ENCODE data around the gene ZNF599. TPM values are rescaled to one million over a fixed set of nuclear protein-coding genes. Genes with fewer than 3 reads are reported as not detected.

Gene ZNF599
- total RNA-seq, 2 donors from 2014 or later = 3.1 to 3.4 TPM

DNA sequence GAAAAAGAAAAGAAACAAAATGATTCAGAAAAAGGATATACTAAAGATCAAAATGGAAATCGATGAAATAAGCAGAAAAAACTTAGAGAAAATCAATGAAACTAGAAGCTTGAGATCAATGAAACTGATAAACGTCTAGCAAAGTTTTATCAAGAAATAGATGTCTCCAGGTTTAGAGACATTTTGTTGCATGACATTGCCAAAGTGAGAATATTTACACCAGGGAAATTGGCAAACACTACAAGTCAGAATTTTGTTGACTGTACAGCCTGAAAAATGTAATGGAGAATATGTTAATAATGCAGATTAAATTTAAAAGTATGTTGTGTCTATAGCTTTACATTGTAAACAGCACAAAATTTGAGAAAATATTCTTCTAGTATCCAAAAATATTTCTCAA lies 5.3 kb upstream of the ZNF599 start:
- Mint-ChIP-seq H3K27me3 (peaks cover 4% of the 10 kb centered on the region), H3K9me3 (no peaks in the 10 kb centered on the region), H3K4me1 (no peaks in the 10 kb centered on the region), H3K4me3 (no peak overlapping the region), H3K36me3 (ENCODE audit: low read depth) (no peaks in the 10 kb centered on the region), H3K27ac (no peak overlapping the region)
- ATAC-seq (replicated peaks) = no peak

DNA sequence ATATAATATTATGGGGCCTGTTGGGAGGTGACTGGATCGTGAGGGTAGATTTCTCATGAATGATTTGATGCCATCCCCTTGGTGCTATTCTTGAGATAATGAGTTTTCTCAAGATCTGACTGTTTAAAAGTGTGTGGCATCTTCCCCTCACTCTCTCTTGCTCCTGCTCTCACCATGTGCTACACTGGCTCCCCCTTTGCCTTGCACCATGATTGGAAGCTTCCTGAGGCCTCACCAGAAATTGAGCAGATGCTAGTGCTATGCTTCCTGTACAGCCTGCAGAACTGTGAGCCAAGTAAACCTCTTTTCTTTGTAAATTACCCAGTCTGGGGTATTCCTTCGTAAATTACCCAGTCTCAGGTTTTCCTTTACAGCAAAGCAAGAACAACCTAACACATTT lies 1.8 kb upstream of the ZNF599 start:
- Mint-ChIP-seq H3K9me3 (no peaks in the 10 kb centered on the region), H3K36me3 (ENCODE audit: low read depth) (no peaks in the 10 kb centered on the region), H3K27ac (no peak overlapping the region), H3K4me3 (no peak overlapping the region), H3K27me3 (peaks cover 4% of the 10 kb centered on the region), H3K4me1 (peaks cover 13% of the 10 kb centered on the region)
- ATAC-seq (replicated peaks) = no peak

DNA sequence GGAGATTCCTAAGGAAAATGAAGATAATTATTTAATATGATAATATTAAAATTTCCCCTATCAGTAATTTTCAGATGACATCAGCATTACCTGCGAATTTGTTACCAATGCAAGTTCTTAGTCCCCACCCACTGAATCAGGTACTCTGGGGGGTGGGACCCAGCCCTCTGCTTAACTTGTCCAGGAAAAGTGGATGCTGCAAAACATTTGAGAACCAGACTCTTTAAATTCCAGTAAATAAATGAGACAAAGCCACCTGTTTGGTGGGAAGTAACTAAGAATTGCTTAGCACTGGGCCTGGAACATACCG lies 495 bp upstream of the ZNF599 start:
- Mint-ChIP-seq H3K9me3 (no peaks in the 10 kb centered on the region), H3K27ac (peak overlapping the region; percentile 80), H3K36me3 (ENCODE audit: low read depth) (peaks cover 1% of the 10 kb centered on the region), H3K4me1 (peaks cover 13% of the 10 kb centered on the region), H3K27me3 (peaks cover 4% of the 10 kb centered on the region), H3K4me3 (peak overlapping the region; percentile 90)
- no peak for ATAC-seq (replicated peaks)

DNA sequence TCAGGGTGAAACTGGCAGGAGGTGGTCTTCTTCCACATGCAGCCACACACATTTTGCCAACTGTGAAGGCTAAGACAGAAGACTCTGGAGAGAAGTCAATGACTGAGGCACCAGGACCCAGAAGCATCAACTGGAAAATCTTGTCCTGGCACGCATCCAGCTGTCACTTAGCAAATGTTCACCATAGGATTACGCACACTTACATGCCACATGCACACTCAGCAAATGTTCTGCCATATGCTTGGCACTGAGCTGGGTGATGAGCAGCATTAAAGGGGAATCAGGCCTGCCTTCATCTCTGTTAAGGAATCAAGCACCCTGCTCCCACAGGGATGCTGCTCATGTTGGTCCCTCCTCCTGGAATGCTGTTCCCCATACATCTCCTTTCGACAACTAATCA lies 5.1 kb downstream of the ZNF599 start:
- Mint-ChIP-seq H3K27me3 (no peaks in the 10 kb centered on the region), H3K4me1 (peaks cover 13% of the 10 kb centered on the region), H3K27ac (no peak overlapping the region), H3K4me3 (no peak overlapping the region), H3K36me3 (ENCODE audit: low read depth) (peaks cover 44% of the 10 kb centered on the region), H3K9me3 (peaks cover 15% of the 10 kb centered on the region)
- no peak for ATAC-seq (replicated peaks)

- Mint-ChIP-seq H3K36me3 (ENCODE audit: low read depth) (peaks cover 59% of the 10 kb centered on the region), H3K9me3 (peaks cover 19% of the 10 kb centered on the region)
Observed at GRCh38 chr19:34766386-34766785, 6.6 kb downstream of the ZNF599 start.

DNA sequence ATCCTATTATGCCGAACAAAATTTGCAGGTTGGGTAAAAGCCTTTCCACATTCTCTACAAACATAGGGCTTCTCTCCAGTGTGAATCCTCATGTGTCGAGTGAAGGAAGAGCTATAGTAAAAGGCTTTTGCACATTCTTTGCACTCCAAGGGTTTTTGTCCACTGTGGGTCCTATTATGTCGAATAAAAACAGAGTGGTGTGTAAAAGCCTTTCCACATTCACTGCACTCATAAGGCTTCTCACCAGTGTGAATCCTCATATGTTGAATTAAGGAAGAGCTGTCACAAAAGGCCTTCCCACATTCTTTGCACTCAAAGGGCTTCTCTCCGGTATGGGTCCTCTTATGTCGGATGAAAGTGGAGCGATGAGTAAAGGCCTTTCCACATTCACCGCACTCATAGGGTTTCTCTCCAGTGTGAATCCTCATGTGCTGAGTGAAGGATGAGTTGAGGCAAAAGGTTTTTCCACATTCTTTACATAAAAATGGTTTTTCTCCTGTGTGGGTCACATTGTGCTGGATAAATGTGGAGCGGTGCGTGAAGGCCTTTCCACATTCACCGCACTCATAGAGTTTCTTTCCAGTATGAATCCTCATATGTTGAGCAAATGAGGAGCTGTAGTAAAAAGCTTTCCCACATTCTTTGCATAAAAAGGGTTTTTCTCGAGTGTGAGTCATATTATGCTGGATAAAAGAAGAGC lies 13.6 kb downstream of the ZNF599 start:
- no peak for ATAC-seq (replicated peaks)
- Mint-ChIP-seq H3K27me3 (no peaks in the 10 kb centered on the region), H3K9me3 (peaks cover 36% of the 10 kb centered on the region), H3K27ac (no peak overlapping the region), H3K36me3 (ENCODE audit: low read depth) (peaks cover 40% of the 10 kb centered on the region), H3K4me1 (no peaks in the 10 kb centered on the region), H3K4me3 (no peak overlapping the region)

More at GRCh38 chr19:34766386-34766785, 6.6 kb downstream of the ZNF599 start:
- no peak for ATAC-seq (replicated peaks)
- peaks cover 3% of the 10 kb centered on the region for H3K4me1 Mint-ChIP-seq
- H3K27ac Mint-ChIP-seq = no peak overlapping the region
- no peaks in the 10 kb centered on the region for H3K27me3 Mint-ChIP-seq
- no peak overlapping the region for H3K4me3 Mint-ChIP-seq

DNA sequence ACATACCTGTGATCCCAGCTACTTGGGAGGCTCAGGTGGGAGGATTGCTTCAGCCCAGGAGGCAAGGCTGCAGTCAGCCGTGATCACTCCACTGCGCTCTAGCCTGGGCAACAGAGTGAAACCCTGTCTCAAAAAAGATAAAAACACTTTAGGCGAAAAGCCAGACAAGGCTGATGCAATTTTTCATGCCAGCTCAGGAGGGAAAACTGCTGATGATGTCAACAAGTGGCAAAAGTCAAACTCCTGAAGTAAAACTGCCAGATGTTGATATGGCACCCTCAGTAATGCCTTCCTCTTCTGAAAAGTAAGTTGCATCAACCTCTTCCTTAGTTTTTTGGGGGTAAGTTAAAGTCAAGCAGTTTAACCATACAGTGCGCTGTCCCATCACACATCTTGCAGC lies 15.6 kb downstream of the ZNF599 start:
- peaks cover 30% of the 10 kb centered on the region for H3K36me3 Mint-ChIP-seq (ENCODE audit: low read depth)
- H3K9me3 Mint-ChIP-seq = peaks cover 44% of the 10 kb centered on the region
- no peak overlapping the region for H3K4me3 Mint-ChIP-seq
- no peaks in the 10 kb centered on the region for H3K4me1 Mint-ChIP-seq
- no peaks in the 10 kb centered on the region for H3K27me3 Mint-ChIP-seq
- ATAC-seq (replicated peaks) = no peak
- H3K27ac Mint-ChIP-seq = no peak overlapping the region

DNA sequence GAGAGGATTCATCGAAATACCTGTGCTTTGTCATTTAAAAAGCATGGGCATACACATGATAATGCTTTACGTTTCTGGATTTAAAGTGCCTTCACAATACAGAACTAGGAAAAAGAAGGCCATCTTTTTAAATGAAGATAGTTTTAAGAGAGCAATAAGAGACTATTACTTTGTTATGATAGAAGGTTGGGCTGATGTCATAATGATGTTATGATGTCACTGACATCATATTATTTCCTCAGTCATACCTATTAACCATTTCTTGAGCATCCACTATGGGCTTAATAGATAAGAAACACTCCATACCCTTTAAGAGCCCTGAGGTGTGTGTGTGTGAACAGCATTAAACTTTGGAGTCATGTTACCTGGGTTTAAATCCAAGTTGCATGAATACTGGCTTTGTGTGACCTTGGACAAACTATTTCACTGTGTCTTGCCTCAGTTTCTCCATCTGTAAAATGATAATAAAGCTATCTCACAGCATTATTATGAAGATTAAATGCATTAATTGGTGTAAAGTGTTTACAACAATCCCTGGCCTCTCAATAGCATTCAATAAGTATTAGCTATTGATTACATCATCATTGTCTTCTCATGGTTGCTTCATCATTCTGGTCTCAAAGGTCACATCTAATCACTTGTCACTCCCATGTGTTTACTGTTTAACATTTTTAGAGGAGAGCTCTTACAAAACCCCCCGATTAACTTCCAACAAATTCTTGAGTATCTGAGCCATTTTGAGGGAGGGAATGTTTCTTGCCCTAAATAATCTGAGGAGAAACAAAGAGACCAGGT lies 27.9 kb downstream of the ZNF599 start:
- Mint-ChIP-seq H3K4me3 (no peak overlapping the region), H3K36me3 (ENCODE audit: low read depth) (peaks cover 13% of the 10 kb centered on the region), H3K4me1 (no peaks in the 10 kb centered on the region), H3K27ac (no peak overlapping the region), H3K27me3 (no peaks in the 10 kb centered on the region), H3K9me3 (peaks cover 45% of the 10 kb centered on the region)
- ATAC-seq (replicated peaks) = no peak

DNA sequence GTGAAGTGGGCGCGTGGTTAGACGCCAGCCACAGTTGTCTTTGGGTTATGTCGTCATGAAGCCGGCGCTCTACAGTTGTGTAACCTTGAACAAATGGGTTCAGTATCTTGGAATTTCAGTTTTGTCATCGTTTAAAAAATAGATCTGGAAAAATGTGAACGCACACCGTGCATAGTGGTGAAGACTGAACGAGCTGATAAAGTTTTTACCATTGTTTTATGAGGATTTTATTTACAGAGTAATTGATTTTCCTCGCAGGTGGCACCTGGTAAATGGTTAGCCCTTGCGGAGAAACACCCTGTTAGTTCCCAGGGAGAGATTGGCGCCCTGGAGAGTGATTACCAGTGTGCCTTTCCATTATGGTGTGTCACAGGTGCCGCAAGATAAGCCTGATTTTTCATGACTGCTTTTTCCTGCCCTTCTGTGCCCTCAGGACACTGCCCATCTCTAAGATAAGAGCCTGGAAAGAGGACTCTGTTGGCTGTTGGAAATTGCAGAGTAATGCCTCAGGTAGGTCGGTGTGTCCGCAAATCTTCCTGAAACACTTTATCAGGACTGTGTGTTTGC lies 38.4 kb downstream of the ZNF599 start:
- peak overlapping the region; percentile 94 for H3K27ac Mint-ChIP-seq

GRCh38 chr19:34733746-34734536 lies 39.1 kb downstream of the ZNF599 start, which contains the start of gene ZNF181:
Gene ZNF181, plus strand, starts transcription at chr19:34734243. Its CDS starts 795 bp downstream, at chr19:34735038.
- Mint-ChIP-seq H3K36me3 (ENCODE audit: low read depth) (peaks cover 24% of the 10 kb centered on the region), H3K27ac (peak within 1 kb of the TSS; percentile 94), H3K9me3 (no peaks in the 10 kb centered on the region), H3K27me3 (peaks cover 3% of the 10 kb centered on the region), H3K4me1 (peaks cover 11% of the 10 kb centered on the region), H3K4me3 (peak within 1 kb of the TSS; percentile 93)
- ATAC-seq (replicated peaks) = peak; percentile 85

More for the DNA sequence above, 38.4 kb downstream of the ZNF599 start:
- no peak for ATAC-seq (replicated peaks)
- Mint-ChIP-seq H3K27me3 (no peaks in the 10 kb centered on the region), H3K9me3 (no peaks in the 10 kb centered on the region), H3K36me3 (ENCODE audit: low read depth) (peaks cover 31% of the 10 kb centered on the region), H3K4me3 (peak overlapping the region; percentile 93), H3K4me1 (peaks cover 11% of the 10 kb centered on the region)

DNA sequence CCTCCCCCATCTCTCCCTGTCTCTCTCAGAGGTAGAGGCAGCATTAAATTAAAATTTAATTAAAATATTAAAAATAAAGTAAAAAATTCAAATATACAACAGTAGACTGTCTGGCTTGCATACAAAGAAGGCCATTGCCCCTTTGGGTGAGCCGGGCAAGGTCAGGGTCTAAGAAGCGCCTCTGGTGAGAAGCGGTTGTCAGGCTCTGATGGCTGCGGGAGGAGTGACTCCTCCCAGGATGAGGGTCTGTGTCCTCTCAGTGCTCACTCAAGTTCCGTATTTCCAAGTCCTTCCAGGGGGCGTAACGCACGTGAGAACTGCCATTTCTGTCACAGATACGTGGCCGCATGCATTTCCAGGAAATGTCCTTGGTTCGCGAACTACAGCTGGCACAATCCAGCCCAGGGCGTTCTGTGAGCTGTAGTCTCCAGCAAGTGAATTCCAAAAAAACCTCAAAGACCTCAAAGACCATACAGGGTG lies 39.7 kb downstream of the ZNF599 start:
- no peak for ATAC-seq (replicated peaks)
- Mint-ChIP-seq H3K9me3 (no peaks in the 10 kb centered on the region), H3K4me3 (peak overlapping the region; percentile 93), H3K36me3 (ENCODE audit: low read depth) (peaks cover 20% of the 10 kb centered on the region), H3K27ac (peak overlapping the region; percentile 94), H3K4me1 (peaks cover 11% of the 10 kb centered on the region), H3K27me3 (peaks cover 3% of the 10 kb centered on the region)

DNA sequence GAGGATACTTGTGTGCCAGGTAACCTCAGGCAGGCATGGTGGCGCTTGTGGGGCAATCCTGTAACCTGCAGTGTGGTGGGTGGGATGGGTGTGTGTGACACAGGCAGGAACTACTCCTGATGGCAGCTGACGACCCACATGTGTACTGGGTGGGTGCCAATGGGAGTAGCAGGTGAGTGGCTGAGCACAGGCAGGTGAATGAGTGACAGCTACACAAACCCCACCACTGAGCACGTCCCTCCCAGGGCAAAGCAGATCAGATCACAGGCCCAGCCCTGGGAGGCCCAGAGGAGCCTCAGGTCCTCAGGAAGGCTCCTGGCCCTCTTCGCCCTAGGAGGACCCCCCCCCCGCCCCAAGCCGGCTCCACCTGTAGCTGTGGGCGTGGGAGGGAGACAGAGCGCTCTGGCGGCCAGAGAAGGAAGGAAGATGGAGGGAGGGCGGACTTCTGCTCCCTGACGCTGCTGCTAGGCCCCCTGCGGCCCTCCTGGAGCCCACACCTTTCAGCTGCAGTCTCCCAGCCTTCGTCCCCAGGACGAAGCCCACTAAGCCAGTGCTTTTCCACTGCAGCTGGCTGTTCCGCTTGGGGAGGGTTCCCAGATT lies 40.3 kb downstream of the ZNF599 start:
- Mint-ChIP-seq H3K4me3 (peak overlapping the region; percentile 93), H3K27ac (no peak overlapping the region), H3K36me3 (ENCODE audit: low read depth) (peaks cover 14% of the 10 kb centered on the region), H3K27me3 (peaks cover 7% of the 10 kb centered on the region), H3K4me1 (peaks cover 11% of the 10 kb centered on the region), H3K9me3 (no peaks in the 10 kb centered on the region)
- ATAC-seq (replicated peaks) = no peak

DNA sequence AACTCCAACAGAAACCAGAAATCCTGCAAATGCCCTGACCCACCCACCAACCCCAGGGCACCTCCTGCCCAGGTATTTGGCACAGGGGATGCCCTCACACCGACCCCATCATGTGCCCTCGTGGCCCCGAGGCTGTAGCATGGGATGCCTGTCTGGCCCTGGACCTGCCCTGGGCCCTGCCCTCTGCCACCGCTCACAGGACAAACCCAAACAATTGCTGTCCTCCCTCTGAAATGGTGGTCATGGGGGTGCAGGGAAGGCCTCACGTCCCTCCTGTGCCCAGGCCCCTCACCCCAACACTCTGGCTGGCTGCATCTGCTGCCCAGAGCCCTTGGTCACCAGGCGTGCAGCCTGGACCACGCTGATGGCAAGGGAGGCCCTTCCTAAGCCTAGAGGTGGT lies 41.1 kb downstream of the ZNF599 start:
- peaks cover 11% of the 10 kb centered on the region for H3K27me3 Mint-ChIP-seq
- H3K4me3 Mint-ChIP-seq = no peak overlapping the region
- no peak overlapping the region for H3K27ac Mint-ChIP-seq
- peaks cover 11% of the 10 kb centered on the region for H3K36me3 Mint-ChIP-seq (ENCODE audit: low read depth)
- ATAC-seq (replicated peaks) = no peak
- no peaks in the 10 kb centered on the region for H3K9me3 Mint-ChIP-seq
- peaks cover 11% of the 10 kb centered on the region for H3K4me1 Mint-ChIP-seq
